ENCODE results near the gene ZAP70.
"Not testable (repeated sequence)": the region's sequence is repeated elsewhere in the genome, so short reads cannot be mapped to it uniquely, and the experiment has no call there.

ZAP70 gene

DNA sequence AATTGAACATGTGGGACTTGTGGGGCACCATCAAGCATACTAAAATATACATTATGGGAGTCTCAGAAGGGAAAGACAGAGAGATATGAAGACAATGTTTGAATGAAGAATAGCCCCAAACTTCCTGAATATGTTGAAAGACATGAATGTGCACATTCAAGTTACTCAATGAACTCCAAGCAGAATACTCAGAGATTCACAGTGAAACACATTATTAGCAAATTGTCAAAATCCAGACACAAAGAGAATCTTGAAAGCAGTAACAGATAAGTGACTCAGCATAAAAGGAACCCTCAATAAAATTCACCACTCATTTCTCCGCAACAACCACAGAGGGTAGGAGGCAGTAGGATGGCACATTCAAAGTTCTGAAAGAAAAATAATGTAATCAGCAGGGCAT lies 35.1 kb upstream of the ZAP70 start:
- H3K4me3 ChIP-seq (replicated peaks; ENCODE audit: low read depth, low read length) = no peak overlapping the region
- no peak for DNase-seq (ENCODE audit: extremely low read depth, low read depth)
- TF ChIP-seq CTCF (IDR thresholded peaks at IDR 0.05; ENCODE audit: low read depth, low read length, missing control alignments) = no peak

- DNase-seq (ENCODE audit: extremely low read depth, low read depth); H3K4me3 ChIP-seq (replicated peaks; ENCODE audit: low read depth, low read length): not testable (repeated sequence)
Observed at GRCh38 chr2:97687235-97687634, 26.1 kb upstream of the ZAP70 start.

DNA sequence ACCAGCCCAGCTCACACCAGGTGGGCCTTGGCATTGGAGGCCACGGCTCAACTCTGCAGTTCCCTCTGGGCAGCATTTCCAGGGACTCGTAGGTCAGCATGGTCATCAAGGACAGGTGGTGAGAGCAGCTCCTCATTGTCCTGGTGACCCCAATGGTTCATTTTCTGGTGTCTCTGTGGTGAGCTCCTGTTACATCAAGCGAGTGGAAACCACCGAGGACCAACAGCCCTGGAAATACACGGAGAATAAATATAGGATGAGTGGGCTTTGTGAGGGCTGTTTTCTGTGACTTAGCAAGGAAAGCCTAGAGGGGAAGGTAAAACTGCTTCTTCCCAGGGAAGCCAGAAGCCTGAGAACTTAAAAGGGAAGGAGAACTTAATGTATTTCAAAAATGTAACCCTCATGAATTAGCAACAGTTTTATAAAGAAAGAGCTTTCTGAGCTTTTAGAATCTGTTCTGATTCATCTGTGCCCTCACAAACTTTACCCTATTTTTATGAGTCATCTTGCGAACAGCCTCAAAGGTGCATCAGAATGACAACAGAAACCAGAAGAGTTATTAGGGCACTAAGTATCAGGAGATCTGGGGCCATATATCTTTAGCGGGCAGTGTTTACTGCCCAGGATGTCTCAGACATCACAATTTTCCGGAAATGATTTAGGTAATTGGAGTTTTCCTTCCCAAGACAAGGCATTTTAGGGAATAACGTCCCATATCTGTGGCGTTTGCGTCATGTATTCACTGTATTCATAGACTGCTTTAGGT lies 25.1 kb upstream of the ZAP70 start:
- no peak for TF ChIP-seq CTCF (IDR thresholded peaks at IDR 0.05; ENCODE audit: low read depth, low read length, missing control alignments)
- H3K4me3 ChIP-seq (replicated peaks; ENCODE audit: low read depth, low read length) = no peak overlapping the region
- DNase-seq (ENCODE audit: extremely low read depth, low read depth) = no peak

GRCh38 chr2:97691166-97691565 lies 22.2 kb upstream of the ZAP70 start:
- no peak for DNase-seq (ENCODE audit: extremely low read depth, low read depth)
- no peak for TF ChIP-seq CTCF (IDR thresholded peaks at IDR 0.05; ENCODE audit: low read depth, low read length, missing control alignments)
- no peak overlapping the region for H3K4me3 ChIP-seq (replicated peaks; ENCODE audit: low read depth, low read length)

DNA sequence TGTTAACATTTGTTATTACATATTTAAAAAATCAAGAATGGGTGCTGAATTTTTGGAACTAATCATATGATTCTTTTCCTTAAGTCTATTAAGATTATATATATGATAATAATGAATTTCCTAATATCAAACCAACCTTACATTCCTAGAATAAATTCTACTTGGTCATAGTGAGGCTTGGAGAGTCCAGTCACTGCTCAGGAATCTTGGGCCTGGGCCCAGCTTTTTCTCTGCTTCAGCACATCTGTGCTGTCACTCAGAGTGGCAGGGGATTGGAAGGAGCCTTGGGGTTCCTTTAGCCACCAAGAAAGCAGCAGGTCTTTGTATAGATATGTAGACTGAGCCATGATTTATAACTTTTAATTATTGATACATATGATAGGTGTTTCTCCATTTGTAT lies 19.9 kb upstream of the ZAP70 start:
- TF ChIP-seq CTCF (IDR thresholded peaks at IDR 0.05; ENCODE audit: low read depth, low read length, missing control alignments) = no peak
- no peak for DNase-seq (ENCODE audit: extremely low read depth, low read depth)
- H3K4me3 ChIP-seq (replicated peaks; ENCODE audit: low read depth, low read length) = no peak overlapping the region

GRCh38 chr2:97695744-97696143 lies 17.6 kb upstream of the ZAP70 start:
- no peak overlapping the region for H3K4me3 ChIP-seq (replicated peaks; ENCODE audit: low read depth, low read length)
- TF ChIP-seq CTCF (IDR thresholded peaks at IDR 0.05; ENCODE audit: low read depth, low read length, missing control alignments) = no peak
- DNase-seq (ENCODE audit: extremely low read depth, low read depth) = no peak

DNA sequence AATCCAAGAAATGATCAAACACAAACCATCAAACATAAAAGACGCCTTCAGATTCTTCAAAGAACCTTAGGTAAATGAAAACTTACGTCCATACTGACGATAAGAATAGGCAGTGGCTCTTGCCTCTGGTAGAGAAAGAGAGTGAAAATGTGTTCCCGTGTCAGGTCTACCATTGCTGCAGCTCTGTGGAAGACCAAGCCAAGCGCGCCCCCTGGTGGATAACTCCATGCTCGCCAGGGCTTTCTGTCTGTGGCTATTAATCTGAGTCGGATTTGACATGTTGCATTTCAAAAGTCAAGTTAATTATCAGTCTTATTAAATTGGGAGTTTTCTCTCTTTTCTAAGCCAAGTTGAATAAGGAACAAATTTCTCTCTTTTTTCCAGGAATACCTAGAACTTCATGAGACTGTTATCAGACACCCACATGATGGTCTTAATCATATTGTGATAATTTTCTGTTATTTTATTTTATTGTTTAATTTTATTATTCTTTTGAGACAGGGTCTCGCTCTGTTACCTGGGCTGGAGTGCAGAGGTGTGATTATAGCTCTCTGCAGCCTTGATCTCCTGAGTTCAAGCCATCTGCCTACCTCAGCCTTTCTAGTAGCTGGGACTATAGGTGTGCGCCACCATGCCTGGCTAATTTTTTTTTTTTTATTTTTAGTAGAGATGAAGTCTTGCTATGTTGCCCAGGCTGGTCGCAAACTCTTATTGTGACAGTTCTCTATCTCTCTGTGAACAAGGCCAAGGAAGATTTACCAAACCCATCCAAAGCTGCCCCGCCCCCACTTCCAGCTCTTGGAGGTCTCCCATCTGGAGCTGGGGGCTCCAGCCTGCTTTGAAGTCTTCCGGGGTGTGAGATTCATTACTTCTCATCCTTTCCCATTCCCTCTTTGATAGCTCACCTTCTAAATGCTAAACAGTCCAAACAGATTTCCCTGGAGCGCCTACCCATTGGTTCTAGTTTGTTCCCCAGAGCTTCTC lies 15.8 kb upstream of the ZAP70 start:
- DNase-seq (ENCODE audit: extremely low read depth, low read depth) = peak; percentile 53
- no peak overlapping the region for H3K4me3 ChIP-seq (replicated peaks; ENCODE audit: low read depth, low read length)
- peak; percentile 91 for TF ChIP-seq CTCF (IDR thresholded peaks at IDR 0.05; ENCODE audit: low read depth, low read length, missing control alignments)
